Activated T-helper 1 cell treated with anti-CD3 and anti-CD28 coated beads, Interleukin-12 subunit alpha, Interleukin-12 subunit beta, Interleukin-2, Interleukin-4 antibody, amounts not matched to agents 30 ng/mL and 10 ng/mL and 1 ng/mL, durations not matched to agents 14 hours and 24 hours and 36 hours (primary cell): ENCODE measurements around the gene CTIF. TPM values are rescaled to one million over a fixed set of nuclear protein-coding genes. Genes with fewer than 3 reads are reported as not detected.
A peak's percentile ranks its signal among the peaks of the same experiment; 100 is the strongest.

Source experiments
- DNase-seq: peaks from one replicate; pipeline ENCODE4 v3.0.0; 2021; ENCODE audit warnings: low spot score
- H3K27ac Mint-ChIP-seq: one replicate; pipeline ENCODE4 v1.8.0; 2021; ENCODE audit warnings: mild to moderate bottlenecking, mixed read lengths
- H3K27me3 Mint-ChIP-seq: one replicate; pipeline ENCODE4 v1.8.0; 2022; ENCODE audit warnings: mild to moderate bottlenecking, moderate library complexity, mixed read lengths; ENCODE audit not compliant: insufficient read depth
- H3K36me3 Mint-ChIP-seq: one replicate; pipeline ENCODE4 v1.8.0; 2021; ENCODE audit warnings: low read depth, mixed read lengths
- H3K4me1 Mint-ChIP-seq: one replicate; pipeline ENCODE4 v1.8.0; 2021; ENCODE audit warnings: low read depth, mixed read lengths
- H3K4me3 Mint-ChIP-seq: one replicate; pipeline ENCODE4 v1.8.0; 2021; ENCODE audit warnings: mild to moderate bottlenecking, moderate library complexity, mixed read lengths
- H3K9me3 Mint-ChIP-seq: one replicate; pipeline ENCODE4 v1.8.0; 2021; ENCODE audit warnings: mixed read lengths
- intact Hi-C: fragments of 100-400 bp; cut with micrococcal nuclease; formaldehyde crosslinking; loops from one replicate; pipeline ENCODE4 v1.15.1; 2024
- total RNA-seq: library from RNA; stranded (reverse); gene quantifications from 2 replicates; pipeline ENCODE4 v1.2.3, GENCODE V29; 2022

CTIF gene
- total RNA-seq, 1 donor from 2014 or later = 7.2 TPM

DNA sequence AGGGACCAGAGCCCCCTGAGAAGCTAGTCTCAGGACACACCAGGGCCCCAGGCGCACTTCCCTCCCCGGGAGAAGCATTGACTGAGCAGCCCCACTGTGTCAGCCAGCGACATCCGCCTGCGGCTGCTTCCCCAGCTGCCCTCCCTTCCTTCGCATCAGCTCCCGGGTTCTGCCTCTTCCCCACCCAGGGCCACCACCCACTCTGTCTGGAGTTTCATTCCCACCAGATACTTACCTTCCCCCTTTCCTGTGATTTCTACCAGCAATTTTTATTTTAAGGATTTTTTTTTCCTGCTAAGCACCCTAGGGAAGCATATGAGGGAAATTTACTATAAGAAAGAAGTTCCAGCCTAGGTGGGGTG lies 312.7 kb downstream of the CTIF start:
- intact Hi-C loops = no loop called here
- Mint-ChIP-seq H3K4me3 (no peak overlapping the region), H3K4me1 (peaks cover 27% of the 10 kb centered on the region), H3K36me3 (peaks cover 1% of the 10 kb centered on the region), H3K27me3 (no peaks in the 10 kb centered on the region), H3K27ac (no peak overlapping the region), H3K9me3 (no peaks in the 10 kb centered on the region)
- DNase-seq = no peak

GRCh38 chr18:48852292-48852691 lies 313.5 kb downstream of the CTIF start:
- Mint-ChIP-seq H3K4me3 (no peak overlapping the region), H3K27me3 (no peaks in the 10 kb centered on the region), H3K27ac (peak overlapping the region; percentile 13), H3K9me3 (no peaks in the 10 kb centered on the region), H3K4me1 (peaks cover 27% of the 10 kb centered on the region), H3K36me3 (peaks cover 1% of the 10 kb centered on the region)
- no peak for DNase-seq
- intact Hi-C loops = loop anchor here (1.0 kb wide), 1 partner anchor 17 kb away; no protein-coding TSS in a partner anchor

GRCh38 chr18:48852794-48853193 lies 314.0 kb downstream of the CTIF start:
- no peak for DNase-seq
- H3K36me3 Mint-ChIP-seq = peaks cover 1% of the 10 kb centered on the region
- H3K27me3 Mint-ChIP-seq = no peaks in the 10 kb centered on the region
- no peaks in the 10 kb centered on the region for H3K9me3 Mint-ChIP-seq
- peaks cover 27% of the 10 kb centered on the region for H3K4me1 Mint-ChIP-seq
- intact Hi-C loops = loop anchor here (1.0 kb wide), 1 partner anchor 17 kb away; no protein-coding TSS in a partner anchor
- no peak overlapping the region for H3K4me3 Mint-ChIP-seq
- peak overlapping the region; percentile 13 for H3K27ac Mint-ChIP-seq

DNA sequence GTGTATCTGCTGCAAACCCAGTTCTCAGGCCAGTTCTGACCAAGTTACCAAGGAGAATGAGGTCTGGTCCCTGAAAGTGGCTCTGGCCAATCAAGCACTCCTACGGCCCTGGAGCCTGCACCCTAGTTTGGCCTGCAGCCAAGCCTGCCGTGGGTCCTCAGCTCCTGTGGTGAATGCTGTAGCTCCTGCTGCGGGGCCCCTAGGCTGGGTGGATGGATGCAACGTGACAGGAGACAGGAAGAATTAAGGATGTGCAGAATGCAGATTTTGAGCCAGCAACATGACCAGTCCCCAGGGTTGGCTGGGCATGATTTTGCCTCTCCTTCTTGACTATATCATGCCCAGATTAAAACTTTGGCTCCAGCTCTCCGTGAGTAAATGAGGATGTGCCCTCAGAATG lies 314.8 kb downstream of the CTIF start:
- H3K27ac Mint-ChIP-seq = no peak overlapping the region
- peaks cover 27% of the 10 kb centered on the region for H3K4me1 Mint-ChIP-seq
- H3K4me3 Mint-ChIP-seq = no peak overlapping the region
- DNase-seq = no peak
- no peaks in the 10 kb centered on the region for H3K27me3 Mint-ChIP-seq
- peaks cover 1% of the 10 kb centered on the region for H3K36me3 Mint-ChIP-seq
- intact Hi-C loops = no loop called here
- no peaks in the 10 kb centered on the region for H3K9me3 Mint-ChIP-seq

- intact Hi-C loops = no loop called here
- Mint-ChIP-seq H3K27me3 (no peaks in the 10 kb centered on the region), H3K4me3 (no peak overlapping the region), H3K4me1 (peaks cover 27% of the 10 kb centered on the region), H3K9me3 (no peaks in the 10 kb centered on the region), H3K27ac (no peak overlapping the region), H3K36me3 (peaks cover 1% of the 10 kb centered on the region)
- no peak for DNase-seq
Observed at GRCh38 chr18:48854780-48855179, 315.9 kb downstream of the CTIF start.

GRCh38 chr18:48855422-48856377 lies 316.9 kb downstream of the CTIF start:
- Mint-ChIP-seq H3K27ac (no peak overlapping the region), H3K9me3 (no peaks in the 10 kb centered on the region), H3K27me3 (no peaks in the 10 kb centered on the region), H3K36me3 (peaks cover 1% of the 10 kb centered on the region), H3K4me3 (no peak overlapping the region), H3K4me1 (peaks cover 27% of the 10 kb centered on the region)
- intact Hi-C loops = no loop called here
- no peak for DNase-seq

- Mint-ChIP-seq H3K9me3 (no peaks in the 10 kb centered on the region), H3K27me3 (no peaks in the 10 kb centered on the region), H3K27ac (no peak overlapping the region), H3K4me1 (peaks cover 25% of the 10 kb centered on the region), H3K36me3 (peaks cover 1% of the 10 kb centered on the region), H3K4me3 (no peak overlapping the region)
- intact Hi-C loops = no loop called here
- no peak for DNase-seq
Observed at GRCh38 chr18:48857023-48857694, 318.3 kb downstream of the CTIF start.

GRCh38 chr18:48858676-48859075 lies 319.8 kb downstream of the CTIF start:
- no peaks in the 10 kb centered on the region for H3K36me3 Mint-ChIP-seq
- H3K4me3 Mint-ChIP-seq = no peak overlapping the region
- no peaks in the 10 kb centered on the region for H3K27me3 Mint-ChIP-seq
- no peak overlapping the region for H3K27ac Mint-ChIP-seq
- intact Hi-C loops = no loop called here
- H3K9me3 Mint-ChIP-seq = no peaks in the 10 kb centered on the region
- H3K4me1 Mint-ChIP-seq = peaks cover 13% of the 10 kb centered on the region
- no peak for DNase-seq

GRCh38 chr18:48859311-48860268 lies 320.8 kb downstream of the CTIF start:
- no peaks in the 10 kb centered on the region for H3K36me3 Mint-ChIP-seq
- intact Hi-C loops = no loop called here
- H3K9me3 Mint-ChIP-seq = no peaks in the 10 kb centered on the region
- no peak for DNase-seq
- no peak overlapping the region for H3K4me3 Mint-ChIP-seq
- H3K27ac Mint-ChIP-seq = no peak overlapping the region
- H3K27me3 Mint-ChIP-seq = no peaks in the 10 kb centered on the region
- peaks cover 16% of the 10 kb centered on the region for H3K4me1 Mint-ChIP-seq

- no peaks in the 10 kb centered on the region for H3K36me3 Mint-ChIP-seq
- DNase-seq = no peak
- intact Hi-C loops = no loop called here
- H3K27me3 Mint-ChIP-seq = no peaks in the 10 kb centered on the region
- peaks cover 9% of the 10 kb centered on the region for H3K4me1 Mint-ChIP-seq
- no peak overlapping the region for H3K4me3 Mint-ChIP-seq
- no peak overlapping the region for H3K27ac Mint-ChIP-seq
- no peaks in the 10 kb centered on the region for H3K9me3 Mint-ChIP-seq
Observed at GRCh38 chr18:48860269-48861180, 321.7 kb downstream of the CTIF start.

- no peak for DNase-seq
- Mint-ChIP-seq H3K36me3 (no peaks in the 10 kb centered on the region), H3K9me3 (no peaks in the 10 kb centered on the region), H3K27me3 (no peaks in the 10 kb centered on the region), H3K27ac (no peak overlapping the region), H3K4me1 (peaks cover 4% of the 10 kb centered on the region), H3K4me3 (no peak overlapping the region)
- intact Hi-C loops = no loop called here
Observed at GRCh38 chr18:48861181-48861708, 322.4 kb downstream of the CTIF start.
